NOMO-1 (cell line): ENCODE measurements around the gene STPG3.

Experiments
- DNase-seq, 2 experiments: peaks; one replicate each; lab custom pipeline; 2025; ENCODE audit not compliant: unreplicated experiment in 2 of 2; lab: John Stamatoyannopoulos, UW

STPG3 gene

GRCh38 chr9:137264067-137264466, 13.0 kb downstream of the STPG3 start:
- no peak for DNase-seq

GRCh38 chr9:137265496-137266161, 14.5 kb downstream of the STPG3 start:
- DNase-seq, result no peak

GRCh38 chr9:137266162-137266527, 15.1 kb downstream of the STPG3 start:
- no peak for DNase-seq

- DNase-seq, result no peak
Measured at GRCh38 chr9:137266585-137267453, 15.7 kb downstream of the STPG3 start.

- no peak for DNase-seq
Measured at GRCh38 chr9:137267933-137268355, 16.9 kb downstream of the STPG3 start.

- DNase-seq, result no peak
Measured at GRCh38 chr9:137268538-137269201, 17.6 kb downstream of the STPG3 start.

GRCh38 chr9:137269231-137269772, 18.2 kb downstream of the STPG3 start:
- peak; percentile 83 to 90 for DNase-seq

GRCh38 chr9:137270929-137271695, 20.0 kb downstream of the STPG3 start:
- DNase-seq, result no peak

GRCh38 chr9:137271696-137272076, 20.6 kb downstream of the STPG3 start:
- DNase-seq, result no peak

GRCh38 chr9:137272241-137273094, 21.4 kb downstream of the STPG3 start:
- DNase-seq, result no peak

GRCh38 chr9:137273095-137273490, 22.0 kb downstream of the STPG3 start:
- no peak for DNase-seq

- no peak for DNase-seq
Measured at GRCh38 chr9:137273611-137274320, 22.7 kb downstream of the STPG3 start.

GRCh38 chr9:137275203-137275587, 24.1 kb downstream of the STPG3 start:
- DNase-seq, result no peak

- DNase-seq, result no peak
Measured at GRCh38 chr9:137275588-137276472, 24.7 kb downstream of the STPG3 start.

GRCh38 chr9:137276473-137277328, 25.6 kb downstream of the STPG3 start:
- DNase-seq, result peak; percentile 78 to 84

- peak; percentile 95 to 98 for DNase-seq
Measured at GRCh38 chr9:137277329-137278041, 26.4 kb downstream of the STPG3 start, which contains the start of gene TOR4A. Gene TOR4A (plus strand): TSS chr9:137277726. CDS start chr9:137278690, 964 bp downstream.
